DMS 273 (cell line): Measurements from ENCODE around the gene GIGYF1.
"Not testable (repeated sequence)": the region's sequence is repeated elsewhere in the genome, so short reads cannot be mapped to it uniquely, and the experiment has no call there.

Experiments
- DNase-seq: peaks from one replicate; lab custom pipeline; 2025; ENCODE audit not compliant: unreplicated experiment; lab: John Stamatoyannopoulos, UW

GIGYF1 gene

DNA sequence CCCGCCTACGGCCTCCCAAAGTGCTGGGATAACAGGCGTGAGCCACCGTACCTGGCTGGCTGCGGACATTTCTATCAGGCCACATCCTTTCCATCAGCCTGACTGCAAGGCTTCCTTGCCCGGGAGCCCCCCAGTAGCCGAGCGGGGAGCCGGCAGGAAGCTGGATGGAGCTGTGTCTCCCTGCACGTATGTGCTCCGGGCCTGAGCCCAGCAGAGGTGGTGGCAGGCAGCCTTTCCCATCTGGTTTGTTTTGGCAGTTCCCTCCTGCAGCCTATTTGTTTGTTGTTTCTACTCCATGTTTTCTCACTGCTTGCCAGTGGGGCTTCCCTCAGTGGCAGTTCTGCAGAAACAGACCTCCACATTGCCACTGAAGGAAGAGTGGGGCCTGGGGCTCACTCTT, 17.3 kb upstream of the GIGYF1 start:
- DNase-seq, result no peak

GRCh38 chr7:100710452-100710851, 16.4 kb upstream of the GIGYF1 start:
- no peak for DNase-seq

DNA sequence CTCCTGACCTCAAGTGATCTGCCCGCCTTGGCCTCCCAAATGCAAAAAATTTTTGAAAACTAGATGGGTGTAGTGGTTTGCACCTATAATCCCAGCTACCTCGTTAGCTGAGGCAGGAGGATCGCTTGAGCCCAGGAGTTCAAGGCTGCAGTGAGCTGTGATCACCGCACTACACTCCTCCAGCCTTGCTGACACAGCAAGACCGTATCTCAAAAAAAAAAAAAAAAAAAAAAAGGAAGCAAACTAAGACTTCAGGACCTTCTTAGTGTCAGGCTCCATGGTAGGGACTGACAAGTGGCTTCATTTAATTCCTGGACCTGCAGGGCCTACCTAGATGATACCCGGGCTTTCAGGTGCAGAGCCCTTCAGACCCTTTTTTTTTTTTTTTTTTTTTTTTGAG, 14.3 kb upstream of the GIGYF1 start:
- DNase-seq, result no peak

DNA sequence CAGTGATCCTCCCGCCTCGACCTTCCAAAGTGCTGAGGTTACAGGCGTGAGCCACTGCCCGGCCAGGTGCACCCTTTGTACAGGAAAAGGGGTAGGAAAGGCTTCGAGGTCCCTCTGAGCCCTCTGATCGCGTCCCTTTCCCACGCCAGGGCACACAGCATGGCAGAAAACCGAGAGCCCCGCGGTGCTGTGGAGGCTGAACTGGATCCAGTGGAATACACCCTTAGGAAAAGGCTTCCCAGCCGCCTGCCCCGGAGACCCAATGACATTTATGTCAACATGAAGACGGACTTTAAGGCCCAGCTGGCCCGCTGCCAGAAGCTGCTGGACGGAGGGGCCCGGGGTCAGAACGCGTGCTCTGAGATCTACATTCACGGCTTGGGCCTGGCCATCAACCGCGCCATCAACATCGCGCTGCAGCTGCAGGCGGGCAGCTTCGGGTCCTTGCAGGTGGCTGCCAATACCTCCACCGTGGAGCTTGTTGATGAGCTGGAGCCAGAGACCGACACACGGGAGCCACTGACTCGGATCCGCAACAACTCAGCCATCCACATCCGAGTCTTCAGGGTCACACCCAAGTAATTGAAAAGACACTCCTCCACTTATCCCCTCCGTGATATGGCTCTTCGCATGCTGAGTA, 12.7 kb upstream of the GIGYF1 start:
- peak; percentile 66 for DNase-seq

GRCh38 chr7:100705753-100706671, 12.0 kb upstream of the GIGYF1 start, which contains the start of gene POP7:
Gene POP7, plus strand, starts transcription at chr7:100706121. Its CDS starts 710 bp downstream, at chr7:100706831.
- DNase-seq, result peak; percentile 100

DNA sequence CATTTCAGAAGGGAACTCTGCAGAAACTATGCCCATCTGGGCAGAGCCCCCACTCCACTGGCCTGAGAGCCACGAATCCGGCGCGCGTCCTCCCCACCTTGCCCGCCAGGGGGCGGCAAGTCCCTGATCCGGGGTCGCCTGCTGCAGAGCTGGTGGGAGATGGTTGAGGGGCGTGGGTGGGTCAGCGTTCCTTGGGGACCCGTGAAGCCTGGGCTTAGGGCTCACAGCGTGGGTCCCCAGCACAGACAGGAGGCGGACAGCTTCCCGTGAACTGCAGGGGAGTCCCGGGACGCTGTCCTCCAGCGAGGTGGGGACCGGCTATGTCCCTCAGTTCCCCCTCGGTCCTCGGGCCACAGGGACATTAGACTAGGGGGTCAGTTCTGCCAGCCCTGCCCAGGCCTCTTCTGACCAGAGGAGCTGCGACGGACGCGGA, 11.3 kb upstream of the GIGYF1 start:
- DNase-seq, result peak; percentile 93

DNA sequence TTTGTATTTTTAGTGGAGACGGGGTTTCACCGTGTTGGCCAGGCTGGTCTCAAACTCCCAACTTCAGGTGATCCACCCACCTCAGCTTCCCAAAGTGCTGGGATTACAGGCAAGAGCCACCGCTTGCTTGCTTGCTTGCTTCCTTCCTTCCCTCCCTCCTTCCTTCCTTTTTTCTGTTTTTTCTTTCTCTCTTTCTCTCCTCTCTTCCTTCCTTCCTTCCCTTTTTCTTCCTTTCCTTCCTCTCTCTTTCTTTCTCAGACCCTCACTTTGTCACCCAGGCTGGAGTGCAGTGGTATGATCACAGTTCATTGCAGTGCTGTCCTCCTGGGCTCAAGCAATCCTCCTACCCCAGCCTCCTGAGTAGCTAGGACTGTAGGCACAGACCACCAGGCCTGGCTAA, 7.0 kb upstream of the GIGYF1 start:
- not testable (repeated sequence) for DNase-seq

DNA sequence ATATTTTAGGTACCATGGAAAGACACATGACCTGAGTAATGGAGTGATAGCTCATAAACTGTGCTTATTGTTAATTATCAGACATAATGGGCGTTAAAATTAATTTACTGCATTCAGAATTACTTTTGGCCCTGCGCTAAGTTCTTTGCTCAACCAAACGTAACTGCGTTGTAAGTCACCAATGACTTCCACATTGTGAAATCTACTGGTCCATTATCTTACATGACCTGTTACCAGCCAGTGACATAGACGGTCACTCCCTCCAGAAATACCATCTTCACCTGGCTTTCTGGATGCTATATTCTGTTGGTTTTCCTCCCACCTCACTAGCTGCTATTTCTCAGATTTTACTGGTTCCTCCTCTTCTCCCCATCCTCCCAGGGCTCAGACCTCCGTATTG, 5.0 kb upstream of the GIGYF1 start:
- DNase-seq, result no peak

- no peak for DNase-seq
These were observed 2.1 kb upstream of the GIGYF1 start for GRCh38 chr7:100696123-100696521.

- DNase-seq, result peak; percentile 79
These were observed 545 bp downstream of the GIGYF1 start for GRCh38 chr7:100693312-100694097.

- DNase-seq, result peak; percentile 54
These were observed 1.5 kb downstream of the GIGYF1 start for GRCh38 chr7:100692578-100692961.

GRCh38 chr7:100691676-100692577, 2.1 kb downstream of the GIGYF1 start:
- peak; percentile 95 for DNase-seq

- DNase-seq, result no peak
These were observed 4.6 kb downstream of the GIGYF1 start for GRCh38 chr7:100689230-100690135.

DNA sequence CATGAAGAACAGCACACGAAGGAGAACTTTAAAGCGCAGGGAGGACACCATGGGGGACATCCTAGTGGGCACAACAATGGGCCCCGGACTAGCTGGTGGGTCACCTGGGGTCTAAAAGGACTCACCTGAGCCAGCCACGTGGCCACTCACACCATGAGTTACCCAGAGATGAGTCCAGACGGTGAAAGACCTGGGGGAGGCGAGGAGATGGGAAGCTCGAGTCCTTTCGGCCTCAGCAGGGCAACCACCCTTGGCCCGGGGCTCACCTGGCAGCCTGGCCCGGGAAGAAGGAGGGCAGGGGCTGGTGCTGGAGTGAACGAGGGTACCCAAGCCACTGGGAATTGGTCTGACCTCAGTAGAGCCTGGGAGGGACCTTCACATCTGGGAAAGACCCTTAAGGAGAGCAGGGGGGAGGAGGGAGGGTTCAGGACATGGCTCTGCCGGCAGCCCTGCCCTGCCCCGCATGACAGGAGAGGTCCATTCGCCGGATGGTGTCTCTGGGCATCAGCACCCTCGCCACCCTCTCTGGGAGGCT, 5.7 kb downstream of the GIGYF1 start:
- DNase-seq, result no peak

DNA sequence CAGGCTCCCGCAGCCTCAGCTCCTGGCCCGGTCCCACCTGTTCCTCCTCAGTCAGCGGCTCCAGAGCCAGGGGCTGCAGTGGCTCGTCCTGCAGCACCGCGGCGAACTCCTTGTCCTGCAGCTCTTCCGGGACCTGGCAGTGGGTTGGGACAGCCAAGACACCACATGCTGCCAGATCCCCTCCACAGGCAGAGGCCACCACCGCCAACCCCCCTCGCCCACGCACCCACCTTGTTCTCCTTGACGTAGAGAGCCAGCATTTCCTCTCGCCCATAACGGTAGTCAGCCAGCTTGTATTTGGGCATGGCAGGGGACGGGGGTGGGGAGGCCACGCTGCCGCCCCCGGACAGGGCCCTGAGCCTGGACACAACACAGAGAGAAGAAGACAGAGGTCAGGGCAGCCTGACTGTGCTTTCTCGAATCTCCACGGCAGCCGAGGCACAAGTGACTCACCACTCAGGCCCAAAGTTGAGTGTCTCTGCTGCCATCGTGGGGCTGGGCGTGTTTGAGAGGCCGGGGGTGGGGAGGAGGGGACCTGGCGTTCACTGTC, 6.2 kb downstream of the GIGYF1 start:
- no peak for DNase-seq

- DNase-seq, result no peak
These were observed 6.8 kb downstream of the GIGYF1 start for GRCh38 chr7:100687261-100687660.

DNA sequence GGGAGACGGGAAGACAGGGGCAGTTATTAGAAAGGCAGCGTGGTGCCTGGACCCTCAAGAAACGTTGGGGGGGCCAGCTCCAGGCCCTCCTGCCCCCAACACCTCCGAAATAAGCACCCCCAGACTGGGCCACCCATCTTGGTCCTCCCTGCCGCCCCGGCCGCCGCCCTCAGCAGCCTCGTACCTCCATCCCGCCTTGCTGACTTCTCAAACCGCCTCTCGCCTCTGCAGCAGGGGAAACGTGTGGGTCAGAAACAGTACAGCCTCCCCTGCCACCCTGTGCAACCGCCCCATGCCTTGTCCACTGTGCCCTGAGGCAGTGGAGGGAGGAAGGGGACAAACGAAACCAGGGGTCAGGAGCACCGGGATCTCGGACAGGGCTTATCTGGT, 7.2 kb downstream of the GIGYF1 start:
- DNase-seq, result no peak

- no peak for DNase-seq
These were observed 7.7 kb downstream of the GIGYF1 start for GRCh38 chr7:100686201-100686821.
